Urinary bladder (tissue), 4 donors: ENCODE data around the gene FBXO34. TPM values are rescaled to one million over a fixed set of nuclear protein-coding genes. Genes with fewer than 3 reads are reported as not detected.
"Not testable (repeated sequence)": the region's sequence is repeated elsewhere in the genome, so short reads cannot be mapped to it uniquely, and the experiment has no call there.

Experiments used
- DNase-seq: peaks from one replicate; pipeline ENCODE4 v3.0.0-alpha.2; 2015; ENCODE audit errors: extremely low spot score
- H3K27ac ChIP-seq: one replicate; pipeline ENCODE4 v1.5.1; 2013; ENCODE audit warnings: low read depth, mild to moderate bottlenecking, moderate library complexity
- H3K36me3 ChIP-seq: one replicate; pipeline ENCODE4 v1.6.1; 2013; ENCODE audit warnings: mild to moderate bottlenecking, moderate library complexity; ENCODE audit not compliant: insufficient read depth
- H3K4me1 ChIP-seq: one replicate; pipeline ENCODE4 v1.6.1; 2013; ENCODE audit warnings: mild to moderate bottlenecking, moderate library complexity; ENCODE audit not compliant: insufficient read depth
- H3K4me3 ChIP-seq: one replicate; pipeline ENCODE4 v1.5.1; 2013; ENCODE audit warnings: low read depth, low read length
- WGBS: extraction: QIAGEN DNeasy Blood & Tissue Kit; methylation state at CpG from one replicate; pipeline ENCODE4 v1.1.7; 2013; 5-methylcytosine and 5-hydroxymethylcytosine counted together
- polyA plus RNA-seq: library from polyadenylated mRNA; stranded (reverse); fragments of 200-250 nt; gene quantifications from one replicate; pipeline ENCODE4 v1.2.3, GENCODE V29; 2013
- total RNA-seq: library from RNA; depleted of rRNA; stranded (reverse); fragments of >200 nt; gene quantifications from one replicate; pipeline ENCODE4 v1.2.3, GENCODE V29; 2014
- donor health status: healthy with polysubstance abuse.
- donor health status: healthy.

The FBXO34 gene
- total and polyA plus RNA-seq, 2 donors, result 12.1 to 39.0 TPM

- no peak for DNase-seq
- no peaks in the 10 kb centered on the region for H3K4me1 ChIP-seq
- no peaks in the 10 kb centered on the region for H3K36me3 ChIP-seq
- H3K4me3 ChIP-seq, result no peak overlapping the region
- H3K27ac ChIP-seq, result peak overlapping the region; percentile 23
- WGBS, result 37% methylated on average over 4 of the region's 4 CpGs
Measured at GRCh38 chr14:55333711-55334485, 62.7 kb downstream of the FBXO34 start.

- WGBS, result 65% methylated on average over 2 of the region's 2 CpGs
- H3K36me3 ChIP-seq, result no peaks in the 10 kb centered on the region
- no peak overlapping the region for H3K4me3 ChIP-seq
- no peaks in the 10 kb centered on the region for H3K4me1 ChIP-seq
- DNase-seq, result no peak
- no peak overlapping the region for H3K27ac ChIP-seq
Measured at GRCh38 chr14:55336162-55336561, 64.9 kb downstream of the FBXO34 start.

GRCh38 chr14:55336691-55337090 lies 65.5 kb downstream of the FBXO34 start:
- Histone ChIP-seq H3K4me3 (no peak overlapping the region), H3K36me3 (no peaks in the 10 kb centered on the region), H3K27ac (no peak overlapping the region), H3K4me1 (no peaks in the 10 kb centered on the region)
- WGBS, result 86% methylated on average over 3 of the region's 3 CpGs
- DNase-seq, result no peak

- no peak for DNase-seq
- no peak overlapping the region for H3K27ac ChIP-seq
- no peaks in the 10 kb centered on the region for H3K36me3 ChIP-seq
- no peaks in the 10 kb centered on the region for H3K4me1 ChIP-seq
- H3K4me3 ChIP-seq, result no peak overlapping the region
- 55% methylated on average over 2 of the region's 2 CpGs for WGBS
Measured at GRCh38 chr14:55339770-55340169, 68.5 kb downstream of the FBXO34 start.

- no peaks in the 10 kb centered on the region for H3K36me3 ChIP-seq
- DNase-seq, result no peak
- no peak overlapping the region for H3K27ac ChIP-seq
- no peak overlapping the region for H3K4me3 ChIP-seq
- WGBS, result 90% methylated on average over 3 of the region's 3 CpGs
- no peaks in the 10 kb centered on the region for H3K4me1 ChIP-seq
Measured at GRCh38 chr14:55340482-55340881, 69.3 kb downstream of the FBXO34 start.

- H3K36me3 ChIP-seq, result no peaks in the 10 kb centered on the region
- DNase-seq, result no peak
- H3K4me3 ChIP-seq, result no peak overlapping the region
- H3K27ac ChIP-seq, result no peak overlapping the region
- 88% methylated on average over 2 of the region's 2 CpGs for WGBS
- no peaks in the 10 kb centered on the region for H3K4me1 ChIP-seq
Measured at GRCh38 chr14:55341781-55342180, 70.6 kb downstream of the FBXO34 start.

- not testable (repeated sequence) for H3K4me3 ChIP-seq, H3K36me3 ChIP-seq, H3K27ac ChIP-seq, H3K4me1 ChIP-seq, DNase-seq
- WGBS, result 91% methylated on average over 6 of the region's 6 CpGs
Measured at GRCh38 chr14:55344582-55345163, 73.5 kb downstream of the FBXO34 start.

- H3K4me3 ChIP-seq, result no peak overlapping the region
- WGBS, result 96% methylated on average over 1 of the region's 1 CpG
Measured at GRCh38 chr14:55347040-55347439, 75.8 kb downstream of the FBXO34 start.

GRCh38 chr14:55347748-55348147 lies 76.5 kb downstream of the FBXO34 start:
- Histone ChIP-seq H3K27ac (no peak overlapping the region), H3K4me1 (no peaks in the 10 kb centered on the region), H3K36me3 (no peaks in the 10 kb centered on the region), H3K4me3 (no peak overlapping the region)
- WGBS, result 91% methylated on average over 3 of the region's 3 CpGs
- DNase-seq, result no peak

More at GRCh38 chr14:55347040-55347439, 75.8 kb downstream of the FBXO34 start:
- Histone ChIP-seq H3K4me1 (no peaks in the 10 kb centered on the region), H3K36me3 (no peaks in the 10 kb centered on the region), H3K27ac (no peak overlapping the region)
- DNase-seq, result no peak

- DNase-seq, result no peak
- WGBS, result 56% methylated on average over 4 of the region's 4 CpGs
- H3K36me3 ChIP-seq, result no peaks in the 10 kb centered on the region
- no peak overlapping the region for H3K4me3 ChIP-seq
- H3K27ac ChIP-seq, result no peak overlapping the region
- H3K4me1 ChIP-seq, result no peaks in the 10 kb centered on the region
Measured at GRCh38 chr14:55348766-55349453, 77.7 kb downstream of the FBXO34 start.

GRCh38 chr14:55349565-55349964 lies 78.3 kb downstream of the FBXO34 start:
- Histone ChIP-seq H3K27ac (no peak overlapping the region), H3K4me3 (no peak overlapping the region), H3K4me1 (no peaks in the 10 kb centered on the region), H3K36me3 (no peaks in the 10 kb centered on the region)
- WGBS, result 51% methylated on average over 12 of the region's 12 CpGs
- no peak for DNase-seq

GRCh38 chr14:55350461-55350860 lies 79.2 kb downstream of the FBXO34 start:
- no peaks in the 10 kb centered on the region for H3K36me3 ChIP-seq
- WGBS, result 93% methylated on average over 4 of the region's 4 CpGs
- H3K4me3 ChIP-seq, result no peak overlapping the region
- no peak overlapping the region for H3K27ac ChIP-seq
- H3K4me1 ChIP-seq, result no peaks in the 10 kb centered on the region
- DNase-seq, result no peak

GRCh38 chr14:55351111-55351510 lies 79.9 kb downstream of the FBXO34 start:
- no peaks in the 10 kb centered on the region for H3K4me1 ChIP-seq
- no peak overlapping the region for H3K27ac ChIP-seq
- H3K4me3 ChIP-seq, result no peak overlapping the region
- DNase-seq, result no peak
- H3K36me3 ChIP-seq, result no peaks in the 10 kb centered on the region
- 96% methylated on average over 9 of the region's 9 CpGs for WGBS

- H3K4me1 ChIP-seq, result no peaks in the 10 kb centered on the region
- no peak overlapping the region for H3K27ac ChIP-seq
- DNase-seq, result no peak
- no peaks in the 10 kb centered on the region for H3K36me3 ChIP-seq
- no peak overlapping the region for H3K4me3 ChIP-seq
- WGBS, result 88% methylated on average over 9 of the region's 9 CpGs
Measured at GRCh38 chr14:55352201-55352600, 81.0 kb downstream of the FBXO34 start.
